Stimulated activated CD8-positive, alpha-beta memory T cell treated with anti-CD3 and anti-CD28 coated beads, Interleukin-7, amount 100 ng/mL, for 1 hour (primary cell): Measurements from ENCODE around the gene ANTKMT.
"Not testable (repeated sequence)": the region's sequence is repeated elsewhere in the genome, so short reads cannot be mapped to it uniquely, and the experiment has no call there.

Source experiments
- DNase-seq, 2 donors: peaks; one replicate each; pipeline ENCODE4 v3.0.0-alpha.2; 2020; ENCODE audit warnings: low read depth in 2 of 2

ANTKMT gene

GRCh38 chr16:743794-744500, 23.0 kb downstream of the ANTKMT start:
- DNase-seq: no peak

GRCh38 chr16:745739-746138, 24.8 kb downstream of the ANTKMT start:
- no peak for DNase-seq

GRCh38 chr16:746637-747036, 25.7 kb downstream of the ANTKMT start:
- DNase-seq: no peak

- no peak for DNase-seq
These were observed 27.2 kb downstream of the ANTKMT start for GRCh38 chr16:747978-748746.

- no peak for DNase-seq
These were observed 28.1 kb downstream of the ANTKMT start for GRCh38 chr16:749010-749409.

- DNase-seq: no peak
These were observed 29.5 kb downstream of the ANTKMT start for GRCh38 chr16:750485-750884.

GRCh38 chr16:751152-752006, 30.4 kb downstream of the ANTKMT start:
- no peak for DNase-seq

- no peak for DNase-seq
These were observed 31.0 kb downstream of the ANTKMT start for GRCh38 chr16:752007-752312.

- not testable (repeated sequence) for DNase-seq
These were observed 33.2 kb downstream of the ANTKMT start for GRCh38 chr16:754121-754607.

GRCh38 chr16:754656-755055, 33.7 kb downstream of the ANTKMT start:
- no peak for DNase-seq

- DNase-seq: no peak
These were observed 35.5 kb downstream of the ANTKMT start for GRCh38 chr16:756428-756827.

GRCh38 chr16:759110-759910, 38.4 kb downstream of the ANTKMT start:
- no peak for DNase-seq

GRCh38 chr16:760065-760464, 39.1 kb downstream of the ANTKMT start:
- no peak for DNase-seq

- no peak for DNase-seq
These were observed 39.8 kb downstream of the ANTKMT start, which contains the start of gene MSLN for GRCh38 chr16:760545-761343. MSLN (plus strand) TSS chr16:760734; CDS start chr16:762681, 1,947 bp downstream.

- DNase-seq: no peak
These were observed 40.9 kb downstream of the ANTKMT start for GRCh38 chr16:761625-762513.

GRCh38 chr16:762595-763268, 41.8 kb downstream of the ANTKMT start:
- DNase-seq: no peak

- no peak for DNase-seq
These were observed 42.6 kb downstream of the ANTKMT start for GRCh38 chr16:763369-764183.

GRCh38 chr16:764184-764750, 43.3 kb downstream of the ANTKMT start:
- DNase-seq: no peak
